ENCODE data around the gene NAA20. TPM values are rescaled to one million over a fixed set of nuclear protein-coding genes. Genes with fewer than 3 reads are reported as not detected.

Gene NAA20
- total and polyA plus RNA-seq, 2 donors (not counting 1 experiment from before 2014, with no cell fraction given), result 42.4 to 82.6 TPM

DNA sequence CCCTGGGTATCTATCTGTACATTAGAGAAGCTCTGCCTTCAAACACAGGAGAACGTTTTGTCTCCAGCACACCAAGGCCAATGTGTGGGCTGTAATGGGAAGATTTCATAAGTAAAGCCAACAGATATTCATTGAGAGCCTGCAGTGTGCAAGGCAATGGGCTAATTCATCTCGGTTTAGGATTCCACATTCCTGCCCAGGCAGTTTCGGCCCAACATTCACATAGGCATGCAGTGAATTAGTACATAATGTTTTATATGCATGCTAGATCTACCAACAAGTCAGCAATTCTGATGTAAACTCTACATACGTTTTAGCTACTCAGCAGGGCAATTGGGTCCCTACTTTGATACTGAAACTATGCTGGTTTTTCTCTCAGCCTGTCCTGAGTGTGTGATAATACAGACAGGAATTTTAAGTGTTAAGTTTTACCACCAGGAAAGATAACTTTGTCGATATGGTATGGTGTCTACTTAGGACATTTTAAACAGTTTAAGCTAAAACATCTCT is 46.9 kb upstream of the NAA20 start:
- Histone ChIP-seq H3K27ac (ENCODE audit: insufficient read depth, low read length) (no peak overlapping the region), H3K79me2 (ENCODE audit: control insufficient read depth, insufficient read depth, low read length) (peaks cover 1% of the 10 kb centered on the region), H4K20me1 (ENCODE audit: control insufficient read depth, extremely low read depth, insufficient read depth, low read length) (no peaks in the 10 kb centered on the region), H3K9me3 (ENCODE audit: control insufficient read depth, insufficient read depth, low read depth, low read length) (no peaks in the 10 kb centered on the region), H3K4me1 (ENCODE audit: control insufficient read depth, extremely low read depth, insufficient read depth, low read length) (peaks cover 4% of the 10 kb centered on the region), H2AFZ (ENCODE audit: low read length) (no peak overlapping the region), H3K27me3 (ENCODE audit: control insufficient read depth, insufficient read depth, low read length) (no peaks in the 10 kb centered on the region), H3K9ac (ENCODE audit: insufficient read depth, low read length) (no peak overlapping the region), H3K4me3 (replicated peaks in 1 of 4; ENCODE audit: control extremely low read depth in 1 of 4, insufficient read depth in 1 of 4, low read depth in 3 of 4, low read length in 4 of 4) (no peak overlapping the region), H3K36me3 (ENCODE audit: control insufficient read depth, insufficient read depth, low read length) (no peaks in the 10 kb centered on the region), H3K4me2 (ENCODE audit: extremely low read depth, insufficient read depth, low read length) (no peak overlapping the region)
- DNase-seq (ENCODE audit: low read depth in 2 of 2), result no peak
- no peak for TF ChIP-seq EZH2 (IDR thresholded peaks at IDR 0.05; ENCODE audit: low read length, missing control alignments)
- no peak for TF ChIP-seq CTCF (conservative IDR thresholded peaks at IDR 0.05 in 1 of 2, IDR thresholded peaks at IDR 0.05 in 1 of 2; ENCODE audit: low read depth in 1 of 2, low read length in 2 of 2)

DNA sequence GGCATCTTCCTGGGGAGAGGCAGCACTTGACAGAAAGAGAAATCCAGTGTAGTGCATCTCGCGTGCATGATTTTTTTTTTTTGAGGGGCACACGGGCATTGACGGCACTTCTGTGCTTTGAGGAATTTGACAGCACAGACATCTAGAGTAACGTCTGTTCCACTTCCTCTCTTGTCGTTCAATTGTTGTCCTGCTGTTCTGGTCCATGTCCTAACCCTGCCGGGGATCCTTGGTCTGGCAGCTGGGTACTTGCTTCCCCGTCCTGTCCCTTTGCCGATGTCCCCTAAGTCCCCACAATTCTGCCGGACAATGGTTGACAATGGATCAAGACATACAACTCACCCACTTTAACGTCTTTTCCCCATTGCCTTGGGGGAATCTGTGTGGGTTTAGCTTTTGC is 46.0 kb upstream of the NAA20 start:
- Histone ChIP-seq H3K9ac (ENCODE audit: insufficient read depth, low read length) (no peak overlapping the region), H3K27ac (ENCODE audit: insufficient read depth, low read length) (no peak overlapping the region), H4K20me1 (ENCODE audit: control insufficient read depth, extremely low read depth, insufficient read depth, low read length) (no peaks in the 10 kb centered on the region), H3K4me1 (ENCODE audit: control insufficient read depth, extremely low read depth, insufficient read depth, low read length) (peaks cover 4% of the 10 kb centered on the region), H3K36me3 (ENCODE audit: control insufficient read depth, insufficient read depth, low read length) (no peaks in the 10 kb centered on the region), H3K4me3 (replicated peaks in 1 of 4; ENCODE audit: control extremely low read depth in 1 of 4, insufficient read depth in 1 of 4, low read depth in 3 of 4, low read length in 4 of 4) (no peak overlapping the region), H3K9me3 (ENCODE audit: control insufficient read depth, insufficient read depth, low read depth, low read length) (no peaks in the 10 kb centered on the region), H3K79me2 (ENCODE audit: control insufficient read depth, insufficient read depth, low read length) (peaks cover 10% of the 10 kb centered on the region), H3K4me2 (ENCODE audit: extremely low read depth, insufficient read depth, low read length) (no peak overlapping the region), H3K27me3 (ENCODE audit: control insufficient read depth, insufficient read depth, low read length) (no peaks in the 10 kb centered on the region), H2AFZ (ENCODE audit: low read length) (no peak overlapping the region)
- no peak for TF ChIP-seq EZH2 (IDR thresholded peaks at IDR 0.05; ENCODE audit: low read length, missing control alignments)
- no peak for TF ChIP-seq CTCF (conservative IDR thresholded peaks at IDR 0.05 in 1 of 2, IDR thresholded peaks at IDR 0.05 in 1 of 2; ENCODE audit: low read depth in 1 of 2, low read length in 2 of 2)
- no peak for DNase-seq (ENCODE audit: low read depth in 2 of 2)

- no peaks in the 10 kb centered on the region for H4K20me1 ChIP-seq (ENCODE audit: control insufficient read depth, extremely low read depth, insufficient read depth, low read length)
- H3K27ac ChIP-seq (ENCODE audit: insufficient read depth, low read length), result peak overlapping the region; percentile 86
- H3K79me2 ChIP-seq (ENCODE audit: control insufficient read depth, insufficient read depth, low read length), result peaks cover 38% of the 10 kb centered on the region
- no peaks in the 10 kb centered on the region for H3K36me3 ChIP-seq (ENCODE audit: control insufficient read depth, insufficient read depth, low read length)
- H3K27me3 ChIP-seq (ENCODE audit: control insufficient read depth, insufficient read depth, low read length), result no peaks in the 10 kb centered on the region
- DNase-seq (ENCODE audit: low read depth in 2 of 2), result peak; percentile 75 to 88
- peak overlapping the region in 3 of 4 experiments; percentile 34 to 91 (median 82) for H3K4me3 ChIP-seq (replicated peaks in 1 of 4; ENCODE audit: control extremely low read depth in 1 of 4, insufficient read depth in 1 of 4, low read depth in 3 of 4, low read length in 4 of 4)
- no peaks in the 10 kb centered on the region for H3K9me3 ChIP-seq (ENCODE audit: control insufficient read depth, insufficient read depth, low read depth, low read length)
- TF ChIP-seq CTCF (conservative IDR thresholded peaks at IDR 0.05 in 1 of 2, IDR thresholded peaks at IDR 0.05 in 1 of 2; ENCODE audit: low read depth in 1 of 2, low read length in 2 of 2), result no peak
- no peak for TF ChIP-seq EZH2 (IDR thresholded peaks at IDR 0.05; ENCODE audit: low read length, missing control alignments)
- H3K4me2 ChIP-seq (ENCODE audit: extremely low read depth, insufficient read depth, low read length), result peak overlapping the region; percentile 81
- no peak overlapping the region for H2AFZ ChIP-seq (ENCODE audit: low read length)
- H3K9ac ChIP-seq (ENCODE audit: insufficient read depth, low read length), result peak overlapping the region; percentile 35
- peaks cover 9% of the 10 kb centered on the region for H3K4me1 ChIP-seq (ENCODE audit: control insufficient read depth, extremely low read depth, insufficient read depth, low read length)
Measured at GRCh38 chr20:19973961-19974629, 43.1 kb upstream of the NAA20 start.

All from fibroblast of lung (primary cell).